Right lobe of liver (tissue), 6 donors: ENCODE results near the gene PDLIM5. TPM values are rescaled to one million over a fixed set of nuclear protein-coding genes. Genes with fewer than 3 reads are reported as not detected.
A peak's percentile ranks its signal among the peaks of the same experiment; 100 is the strongest.

Experiments used
- ATAC-seq, 4 donors: fragments of 200-7000 bp; cut with Tn5 transposase; one replicate each; pipeline ENCODE4 v1.9.1; 2020; ENCODE audit warnings: mild to moderate bottlenecking in 4 of 4, moderate library complexity in 4 of 4
- DNase-seq, 3 donors: peaks; one replicate each; pipeline ENCODE4 v3.0.0-alpha.2; 2020
- H3K27ac ChIP-seq, 3 donors: fragments of 200-600 bp; one replicate each; pipeline ENCODE4 v1.8.0; 2022
- H3K27me3 ChIP-seq, 2 donors: fragments of 200-600 bp; one replicate each; pipeline ENCODE4 v1.8.0; 2022
- H3K36me3 ChIP-seq, 4 donors: fragments of 200-600 bp; sonication (generic) in 1 of 4; one replicate each; pipeline versions ENCODE4 v1.5.1 to v1.8.0; 2017 to 2022; ENCODE audit warnings: control low read depth in 1 of 4
- H3K4me1 ChIP-seq, 4 donors: fragments of 200-600 bp; sonication (generic) in 1 of 4; one replicate each; pipeline versions ENCODE4 v1.5.1 to v1.8.0; 2017 to 2022; ENCODE audit warnings: control low read depth in 1 of 4
- H3K4me3 ChIP-seq, 3 donors: fragments of 200-600 bp; one replicate each; pipeline ENCODE4 v1.8.0; 2022
- H3K9me3 ChIP-seq, 4 donors: fragments of 200-600 bp; sonication (generic) in 1 of 4; one replicate each; pipeline versions ENCODE4 v1.5.1 to v1.8.0; 2017 to 2022; ENCODE audit warnings: control low read depth in 1 of 4
- POLR2A ChIP-seq: fragments of 450-650 bp; IDR thresholded peaks from one replicate; pipeline ENCODE4 v1.6.1; 2017; ENCODE audit warnings: antibody characterized with exemption, mild to moderate bottlenecking
- WGBS: methylation state at CpG from one replicate; pipeline ENCODE4 v1.1.6; 2018; ENCODE audit warnings: low coverage, low lambda C conversion rate; ENCODE audit not compliant: insufficient coverage; ENCODE audit errors: missing lambda C conversion rate; 5-methylcytosine and 5-hydroxymethylcytosine counted together
- intact Hi-C, 2 donors: fragments of 100-400 bp; cut with DNase I; formaldehyde crosslinking; loops; one replicate each; pipeline versions ENCODE4 v1.11.2 to v1.14.1; 2022
- total RNA-seq, 6 experiments: library from RNA; depleted of rRNA in 2 of 6; stranded (reverse); fragments of >200 nt in 2 of 6; fragmentation: NEBNext Ultra II Directional in 3 of 6; extraction: Animal tissue kit (Norgen Biotek cat#: 25700) in 3 of 6; gene quantifications; one replicate each; pipeline versions ENCODE4 v1.1.0 to v1.2.4, GENCODE V29; 2016 to 2023
- TF ChIP-seq, protein P1 (sequence below), 4 donors: fragments of 200-600 bp in 3 of 4; fragments of 450-650 bp in 1 of 4; IDR thresholded peaks; one replicate each; pipeline versions ENCODE4 v1.5.1 to v1.8.0; 2016 to 2022; ENCODE audit warnings: antibody characterized with exemption in 4 of 4, mild to moderate bottlenecking in 2 of 4
- donor health status: DM: no; HTN: yes; CAD: no.
- donor health status: DM: no; HTN: no; CAD: no.
- donor health status: DM: no; HTN: no; CAD: no.
- donor health status: DM: no; HTN: yes; CAD: no.
- donor health status: DM: no; HTN: yes; CAD: no.

The PDLIM5 gene
- total RNA-seq, 6 experiments from 2014 or later = 71.9 to 135 (median 101) TPM

GRCh38 chr4:94523617-94524016 is 71.9 kb downstream of the PDLIM5 start:
- H3K4me3 ChIP-seq = no peak overlapping the region
- TF ChIP-seq POLR2A = no peak
- TF ChIP-seq, protein P1, sequence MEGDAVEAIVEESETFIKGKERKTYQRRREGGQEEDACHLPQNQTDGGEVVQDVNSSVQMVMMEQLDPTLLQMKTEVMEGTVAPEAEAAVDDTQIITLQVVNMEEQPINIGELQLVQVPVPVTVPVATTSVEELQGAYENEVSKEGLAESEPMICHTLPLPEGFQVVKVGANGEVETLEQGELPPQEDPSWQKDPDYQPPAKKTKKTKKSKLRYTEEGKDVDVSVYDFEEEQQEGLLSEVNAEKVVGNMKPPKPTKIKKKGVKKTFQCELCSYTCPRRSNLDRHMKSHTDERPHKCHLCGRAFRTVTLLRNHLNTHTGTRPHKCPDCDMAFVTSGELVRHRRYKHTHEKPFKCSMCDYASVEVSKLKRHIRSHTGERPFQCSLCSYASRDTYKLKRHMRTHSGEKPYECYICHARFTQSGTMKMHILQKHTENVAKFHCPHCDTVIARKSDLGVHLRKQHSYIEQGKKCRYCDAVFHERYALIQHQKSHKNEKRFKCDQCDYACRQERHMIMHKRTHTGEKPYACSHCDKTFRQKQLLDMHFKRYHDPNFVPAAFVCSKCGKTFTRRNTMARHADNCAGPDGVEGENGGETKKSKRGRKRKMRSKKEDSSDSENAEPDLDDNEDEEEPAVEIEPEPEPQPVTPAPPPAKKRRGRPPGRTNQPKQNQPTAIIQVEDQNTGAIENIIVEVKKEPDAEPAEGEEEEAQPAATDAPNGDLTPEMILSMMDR (IDR thresholded peaks at IDR 0.05) = no peak
- no peaks in the 10 kb centered on the region for H3K36me3 ChIP-seq
- no peak overlapping the region for H3K27ac ChIP-seq
- H3K9me3 ChIP-seq = no peaks in the 10 kb centered on the region
- DNase-seq (no peak), ATAC-seq (no peak)
- H3K27me3 ChIP-seq = no peaks in the 10 kb centered on the region
- intact Hi-C loops = no loop called here
- WGBS = 89% methylated on average over 3 of the region's 3 CpGs
- H3K4me1 ChIP-seq = peaks cover 0 to 47% (median 13%) of the 10 kb centered on the region in 4 donors

DNA sequence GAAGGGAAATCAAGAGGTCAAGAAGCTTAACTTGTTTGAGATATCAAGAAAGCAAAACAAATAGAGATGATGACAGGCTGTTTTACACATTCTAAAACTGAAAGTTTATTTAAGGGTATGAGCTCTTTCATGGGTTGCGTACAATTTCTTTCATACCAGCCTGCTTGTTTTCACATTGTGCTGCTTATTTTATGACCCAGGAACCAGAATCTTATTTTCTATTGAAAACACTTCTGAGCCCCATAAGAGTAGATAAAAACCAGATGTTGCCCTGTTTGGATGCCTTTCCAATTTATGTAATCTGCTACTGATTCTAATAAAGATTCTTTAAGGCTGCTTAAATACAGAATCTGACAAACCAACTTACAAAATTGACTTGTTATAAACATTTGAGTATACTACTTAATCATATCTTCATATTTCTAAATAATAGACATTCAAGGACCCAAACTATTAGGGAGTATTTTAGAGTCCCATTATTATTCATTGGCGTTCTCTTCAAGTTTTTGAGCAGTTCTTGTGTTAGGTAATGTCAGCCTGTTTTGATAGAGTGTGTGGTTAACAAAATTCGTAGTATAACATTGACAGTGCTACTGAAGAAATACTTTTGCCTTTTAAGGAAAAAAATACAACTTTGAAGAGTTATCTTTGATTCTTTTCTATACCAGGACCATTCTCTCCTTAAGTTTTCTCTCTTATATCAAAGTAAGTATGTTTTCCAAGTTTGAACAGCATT is 74.4 kb downstream of the PDLIM5 start:
- ATAC-seq (peak; percentile 72 to 87 (median 84)), DNase-seq (no peak)
- intact Hi-C loops = no loop called here
- Histone ChIP-seq H3K27me3 (no peaks in the 10 kb centered on the region), H3K9me3 (no peaks in the 10 kb centered on the region), H3K27ac (peak overlapping the region; percentile 7 to 65 (median 64)), H3K4me1 (peaks cover 0 to 45% (median 7%) of the 10 kb centered on the region in 4 donors), H3K4me3 (no peak overlapping the region), H3K36me3 (no peaks in the 10 kb centered on the region)
- WGBS = 15% methylated on average over 3 of the region's 3 CpGs
- TF ChIP-seq, protein P1 (IDR thresholded peaks at IDR 0.05) = no peak
- no peak for TF ChIP-seq POLR2A

DNA sequence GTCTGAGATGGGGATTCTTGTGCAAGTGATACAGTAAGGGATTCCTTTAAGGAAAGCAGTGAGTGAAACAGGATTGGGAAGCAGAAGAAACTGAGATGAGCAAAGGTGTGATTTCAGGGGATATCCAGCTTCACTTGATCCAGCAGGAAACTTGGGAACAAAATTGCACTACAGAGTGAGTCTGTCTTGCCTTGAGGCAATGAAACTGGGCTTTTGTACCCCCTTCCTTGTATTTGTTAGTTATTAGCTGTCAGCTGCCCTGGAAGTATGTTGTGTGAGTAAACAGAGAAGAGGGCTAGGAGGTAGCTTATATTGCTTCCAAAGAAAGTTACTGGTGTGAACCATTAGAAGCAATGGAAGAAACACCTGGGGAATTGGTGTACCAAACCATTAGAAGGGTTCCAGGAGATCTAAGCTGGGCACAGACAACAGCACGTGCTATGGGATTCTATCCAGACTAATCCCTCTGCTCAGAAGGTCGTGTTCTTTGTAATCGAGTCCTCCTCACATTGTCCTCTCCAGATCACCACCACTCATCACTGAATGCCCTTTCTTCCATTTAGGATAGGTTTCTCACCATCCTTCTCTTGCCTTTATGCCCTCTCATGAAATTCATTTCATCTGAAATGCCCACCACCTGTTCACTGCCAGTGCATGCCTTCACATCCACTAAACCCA is 76.0 kb downstream of the PDLIM5 start:
- Histone ChIP-seq H3K9me3 (no peaks in the 10 kb centered on the region), H3K4me3 (no peak overlapping the region), H3K27me3 (no peaks in the 10 kb centered on the region), H3K27ac (peak overlapping the region in 1 of 3 donors; percentile 5), H3K4me1 (peaks cover 0 to 44% (median 7%) of the 10 kb centered on the region in 4 donors), H3K36me3 (no peaks in the 10 kb centered on the region)
- DNase-seq = no peak
- no peak for TF ChIP-seq POLR2A
- intact Hi-C loops = no loop called here
- peak in 1 of 4 donors; percentile 7 for ATAC-seq
- 74% methylated on average over 3 of the region's 3 CpGs for WGBS

DNA sequence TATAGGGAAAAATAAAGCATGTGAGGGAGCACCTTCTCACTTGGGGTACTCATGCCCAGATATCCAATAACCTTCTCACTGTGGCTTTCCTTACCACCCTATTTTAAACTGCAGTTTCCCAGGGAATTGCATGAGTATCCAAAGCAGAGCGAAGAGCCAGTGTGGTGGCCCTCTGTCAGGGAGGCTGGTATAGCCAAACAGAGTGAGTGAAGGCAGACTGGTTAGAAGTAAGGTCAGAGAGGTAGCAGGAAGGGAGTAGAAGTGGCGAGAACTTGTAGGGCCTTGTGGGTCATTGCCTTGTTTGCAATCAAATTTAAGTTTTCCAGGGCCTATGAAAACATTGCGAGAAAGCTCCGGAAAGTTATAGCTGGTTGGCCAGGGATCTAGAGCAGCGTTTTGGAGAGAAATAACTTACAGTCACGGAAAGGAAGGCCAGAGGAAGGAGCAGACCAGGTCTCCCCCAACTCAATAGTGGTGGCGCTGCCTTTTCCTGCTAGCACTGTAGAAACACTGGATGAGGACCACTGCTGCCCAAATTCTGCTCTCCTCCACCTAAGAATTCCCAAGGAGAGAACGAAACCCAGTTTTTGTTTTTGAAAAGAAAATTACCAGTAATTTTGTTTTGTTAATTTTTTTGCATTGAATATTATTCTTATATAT is 77.2 kb downstream of the PDLIM5 start:
- DNase-seq (no peak), ATAC-seq (no peak)
- intact Hi-C loops = no loop called here
- peaks cover 0 to 48% (median 4%) of the 10 kb centered on the region in 4 donors for H3K4me1 ChIP-seq
- H3K4me3 ChIP-seq = no peak overlapping the region
- H3K36me3 ChIP-seq = no peaks in the 10 kb centered on the region
- WGBS = 86% methylated on average over 7 of the region's 8 CpGs
- H3K27me3 ChIP-seq = no peaks in the 10 kb centered on the region
- TF ChIP-seq, protein P1 (IDR thresholded peaks at IDR 0.05) = no peak
- TF ChIP-seq POLR2A = no peak
- no peaks in the 10 kb centered on the region for H3K9me3 ChIP-seq
- H3K27ac ChIP-seq = no peak overlapping the region

DNA sequence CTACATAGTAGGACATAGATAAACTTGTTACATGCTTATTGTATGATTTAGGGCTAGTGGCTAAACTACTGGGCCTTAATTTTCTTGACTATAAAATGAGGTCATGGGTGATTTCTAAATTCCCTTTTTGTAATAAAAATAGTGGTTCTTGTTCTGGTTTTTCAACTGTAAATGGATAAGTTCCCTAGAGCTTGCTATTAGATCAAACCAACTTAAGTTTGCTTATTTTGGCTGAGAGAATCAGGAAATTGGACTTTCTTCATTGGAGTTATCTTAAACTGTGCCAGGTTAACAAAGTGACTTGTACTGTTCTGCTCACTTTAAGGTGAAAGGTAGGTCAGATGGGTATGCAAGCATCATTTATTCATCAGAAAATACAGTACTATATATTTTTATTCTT is 78.3 kb downstream of the PDLIM5 start:
- H3K27ac ChIP-seq = no peak overlapping the region
- H3K27me3 ChIP-seq = no peaks in the 10 kb centered on the region
- TF ChIP-seq, protein P1 (IDR thresholded peaks at IDR 0.05) = no peak
- TF ChIP-seq POLR2A = no peak
- intact Hi-C loops = no loop called here
- no peaks in the 10 kb centered on the region for H3K9me3 ChIP-seq
- H3K36me3 ChIP-seq = no peaks in the 10 kb centered on the region
- no peak for DNase-seq
- peaks cover 0 to 54% (median 4%) of the 10 kb centered on the region in 4 donors for H3K4me1 ChIP-seq
- H3K4me3 ChIP-seq = no peak overlapping the region
- ATAC-seq = peak in 2 of 4 donors; percentile 30 to 39
